ENCODE measurements around the gene ABHD17C. TPM values are rescaled to one million over a fixed set of nuclear protein-coding genes. Genes with fewer than 3 reads are reported as not detected.

ABHD17C gene
- total and polyA plus RNA-seq, 2 donors (not counting 3 experiments of a cell fraction or from before 2014, with no cell fraction given): 5.9 to 10.9 TPM

GRCh38 chr15:80796407-80796806 is 101.3 kb downstream of the ABHD17C start:
- intact Hi-C loops (cut with micrococcal nuclease) (no loop called here), dilution Hi-C loops (cut with MboI; ENCODE audit: extremely low pct_ligation_motif_present, low sequenced_read_pairs) (no loop called here)
- H3K9me3 ChIP-seq (replicated peaks; ENCODE audit: control insufficient read depth, insufficient read depth, low read length): no peaks in the 10 kb centered on the region
- no peak overlapping the region for H3K9ac ChIP-seq (replicated peaks; ENCODE audit: extremely low read depth, insufficient read depth, low read length)
- no peak for FAIRE-seq
- H3K36me3 ChIP-seq (ENCODE audit: control insufficient read depth in 2 of 2, extremely low read depth in 1 of 2, insufficient read depth in 2 of 2, low read length in 2 of 2): no peaks in the 10 kb centered on the region
- H3K79me2 ChIP-seq (ENCODE audit: control insufficient read depth, insufficient read depth, low read length): no peaks in the 10 kb centered on the region
- H3K4me1 ChIP-seq (ENCODE audit: control insufficient read depth, extremely low read depth, insufficient read depth, low read length): no peaks in the 10 kb centered on the region
- no peak for DNase-seq (ENCODE audit: low read depth, low spot score)
- BruUV-seq (replicated peaks): no TSS peak
- no peak overlapping the region for H3K27ac ChIP-seq (ENCODE audit: insufficient read depth, low read depth, low read length)
- H3K4me2 ChIP-seq (ENCODE audit: insufficient read depth, low read length): no peak overlapping the region
- CTCF ChIA-PET: interaction anchor here (0.9 to 1.2 kb wide), 2 partner anchors 20 to 470 kb away, joined by 3 read pairs; no protein-coding TSS in a partner anchor
- no peaks in the 10 kb centered on the region for H4K20me1 ChIP-seq (replicated peaks; ENCODE audit: control insufficient read depth, extremely low read depth, insufficient read depth, low read length)
- no peaks in the 10 kb centered on the region for H3K27me3 ChIP-seq (ENCODE audit: control insufficient read depth in 2 of 2, insufficient read depth in 2 of 2, low read length in 2 of 2)
- POLR2A ChIA-PET: no interaction called here
- H3K9me1 ChIP-seq (replicated peaks; ENCODE audit: control insufficient read depth, extremely low read depth, insufficient read depth, low read length): no peaks in the 10 kb centered on the region
- no peak overlapping the region for H3K4me3 ChIP-seq (replicated peaks in 1 of 3; ENCODE audit: insufficient read depth in 1 of 3, low read depth in 1 of 3, low read length in 3 of 3)
- H2AFZ ChIP-seq (ENCODE audit: low read depth, low read length): no peak overlapping the region
- TF ChIP-seq CTCF (IDR thresholded peaks at IDR 0.05; ENCODE audit: extremely low read depth in 1 of 2, insufficient read depth in 1 of 2, low read depth in 1 of 2, low read length in 2 of 2) (no peak), GATA2 (IDR thresholded peaks at IDR 0.05; ENCODE audit: insufficient read depth, insufficient read length, low read depth, low read length) (no peak), MYC (IDR thresholded peaks at IDR 0.05; ENCODE audit: low read depth, low read length) (no peak), MAX (IDR thresholded peaks at IDR 0.05; ENCODE audit: insufficient read depth, insufficient read length) (no peak), POLR2A (IDR thresholded peaks at IDR 0.05; ENCODE audit: low read depth, low read length) (no peak), JUN (IDR thresholded peaks at IDR 0.05; ENCODE audit: borderline replicate concordance, insufficient read depth, insufficient read length, low read depth) (no peak), EZH2 (IDR thresholded peaks at IDR 0.05; ENCODE audit: borderline replicate concordance, low read depth, low read length, severe bottlenecking) (no peak), POLR2AphosphoS5 (IDR thresholded peaks at IDR 0.05; ENCODE audit: insufficient read depth, low read depth, low read length) (no peak)

Measured in endothelial cell of umbilical vein (primary cell).